ENCODE measurements around the gene BSX. TPM values are rescaled to one million over a fixed set of nuclear protein-coding genes. Genes with fewer than 3 reads are reported as not detected.

The BSX gene
- polyA plus RNA-seq, 1 donor from 2014 or later, result not detected

GRCh38 chr11:122979103-122979814 lies 2.4 kb downstream of the BSX start:
- Mint-ChIP-seq H3K27ac (peak overlapping the region; percentile 63 to 85 (median 67)), H3K9me3 (peaks cover 0 to 7% (median 2%) of the 10 kb centered on the region in 3 donors), H3K4me3 (peak overlapping the region in 3 of 4 donors; percentile 50 to 63 (median 57)), H3K27me3 (peaks cover 86% of the 10 kb centered on the region), H3K36me3 (peaks cover 2% of the 10 kb centered on the region), H3K4me1 (peaks cover 11 to 14% (median 12%) of the 10 kb centered on the region in 3 donors)

- peaks cover 0 to 7% (median 2%) of the 10 kb centered on the region in 3 donors for H3K9me3 Mint-ChIP-seq
- H3K36me3 Mint-ChIP-seq, result peaks cover 2% of the 10 kb centered on the region
- H3K4me1 Mint-ChIP-seq, result peaks cover 11 to 12% (median 12%) of the 10 kb centered on the region in 3 donors
- H3K27ac Mint-ChIP-seq, result peak overlapping the region; percentile 13 to 85 (median 82)
- peak overlapping the region in 2 of 4 donors; percentile 29 to 52 for H3K4me3 Mint-ChIP-seq
- peaks cover 82% of the 10 kb centered on the region for H3K27me3 Mint-ChIP-seq
Measured at GRCh38 chr11:122978299-122978620, 3.4 kb downstream of the BSX start.

- Mint-ChIP-seq H3K27ac (peak overlapping the region; percentile 13 to 85 (median 82)), H3K36me3 (no peaks in the 10 kb centered on the region), H3K27me3 (peaks cover 78% of the 10 kb centered on the region), H3K9me3 (peaks cover 0 to 7% (median 2%) of the 10 kb centered on the region in 3 donors), H3K4me3 (peak overlapping the region in 2 of 4 donors; percentile 29 to 52), H3K4me1 (peaks cover 6 to 11% (median 7%) of the 10 kb centered on the region in 3 donors)
Measured at GRCh38 chr11:122977470-122978298, 4.0 kb downstream of the BSX start.

GRCh38 chr11:122976734-122977469 lies 4.7 kb downstream of the BSX start:
- Mint-ChIP-seq H3K36me3 (no peaks in the 10 kb centered on the region), H3K4me3 (peak overlapping the region; percentile 47 to 79 (median 70)), H3K4me1 (peaks cover 5 to 11% (median 7%) of the 10 kb centered on the region in 3 donors), H3K27me3 (peaks cover 75% of the 10 kb centered on the region), H3K27ac (peak overlapping the region; percentile 25 to 89 (median 80)), H3K9me3 (peaks cover 0 to 7% (median 0%) of the 10 kb centered on the region in 3 donors)

DNA sequence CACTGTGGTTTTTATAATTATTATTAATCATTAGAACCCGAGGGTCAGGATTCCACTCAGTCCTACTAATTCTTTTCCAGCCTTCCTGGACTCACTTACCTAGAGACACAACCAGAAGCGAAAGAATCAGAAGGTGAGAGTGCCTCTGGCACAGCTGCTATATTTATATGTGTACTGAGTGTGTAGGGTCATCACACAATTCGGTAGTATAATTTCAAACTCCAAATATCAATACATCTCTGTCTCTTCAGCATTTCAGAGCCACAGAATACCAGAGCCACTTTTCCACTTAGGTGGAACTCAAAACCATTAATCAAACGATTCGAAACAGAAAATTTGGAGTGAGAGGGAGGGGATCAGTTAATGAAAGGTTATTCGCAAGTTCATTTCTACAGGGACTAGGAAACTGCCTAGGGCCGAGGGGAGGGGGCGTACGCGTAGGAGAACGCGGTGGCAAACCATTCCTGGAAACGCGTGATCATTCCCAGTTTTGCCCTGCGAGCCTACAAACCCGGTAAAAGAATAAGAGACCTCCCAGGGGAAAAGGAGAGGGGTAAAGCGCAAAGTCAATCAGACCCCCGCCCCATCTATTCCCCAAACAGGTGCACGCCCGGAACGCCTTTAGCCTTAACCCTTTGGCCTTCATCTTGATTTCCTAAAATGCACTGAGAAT lies 5.4 kb downstream of the BSX start:
- H3K9me3 Mint-ChIP-seq, result peaks cover 0 to 7% (median 0%) of the 10 kb centered on the region in 3 donors

DNA sequence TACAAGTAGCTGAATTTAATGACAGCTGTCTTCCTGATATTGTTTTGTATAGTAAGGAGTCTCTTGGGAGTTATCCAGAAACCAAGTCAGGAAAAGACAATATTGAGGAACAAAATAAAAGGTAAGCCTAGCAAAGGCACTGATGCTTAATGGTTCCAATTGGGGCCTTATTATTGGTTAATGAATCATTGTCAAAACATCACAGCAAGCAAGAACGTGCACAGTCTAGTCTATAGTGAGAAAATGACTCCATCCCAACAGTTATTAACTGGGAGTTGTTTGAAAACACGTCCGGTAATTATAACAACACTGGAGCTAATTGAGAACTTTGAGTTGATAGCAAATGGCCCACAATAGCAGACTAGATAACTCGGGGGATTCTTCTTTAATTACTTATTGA lies 17.7 kb downstream of the BSX start:
- Mint-ChIP-seq H3K27me3 (peaks cover 16% of the 10 kb centered on the region), H3K27ac (no peak overlapping the region), H3K4me3 (no peak overlapping the region), H3K9me3 (peaks cover 3 to 4% (median 3%) of the 10 kb centered on the region in 3 donors), H3K36me3 (peaks cover 3% of the 10 kb centered on the region), H3K4me1 (peaks cover 0 to 1% (median 0%) of the 10 kb centered on the region in 3 donors)

More for the DNA sequence above, 5.4 kb downstream of the BSX start:
- Mint-ChIP-seq H3K27ac (peak overlapping the region in 2 of 3 donors; percentile 25 to 89), H3K4me1 (peaks cover 5 to 11% (median 7%) of the 10 kb centered on the region in 3 donors), H3K27me3 (peaks cover 68% of the 10 kb centered on the region), H3K36me3 (no peaks in the 10 kb centered on the region), H3K4me3 (peak overlapping the region in 3 of 4 donors; percentile 35 to 72 (median 37))

DNA sequence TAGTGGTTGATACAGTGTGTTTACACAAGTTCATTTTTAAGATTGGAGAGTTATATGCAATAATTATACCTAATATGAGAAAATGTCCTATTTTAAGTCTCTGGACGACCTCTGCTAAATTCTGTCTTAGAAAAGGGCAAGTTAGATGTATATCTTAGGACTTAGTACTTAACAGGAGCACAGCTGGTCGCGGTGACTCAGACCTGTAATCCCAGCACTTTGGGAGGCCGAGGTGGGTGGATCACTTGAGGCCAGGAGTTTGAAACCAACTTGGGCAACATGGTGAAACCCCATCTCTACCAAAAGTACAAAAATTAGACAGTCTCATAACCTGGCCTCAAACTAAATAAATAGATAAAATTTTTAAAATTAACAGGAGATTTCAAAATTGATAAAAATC lies 27.2 kb downstream of the BSX start:
- Mint-ChIP-seq H3K4me3 (no peak overlapping the region), H3K27ac (no peak overlapping the region), H3K9me3 (no peaks in the 10 kb centered on the region), H3K4me1 (no peaks in the 10 kb centered on the region), H3K27me3 (peaks cover 2% of the 10 kb centered on the region), H3K36me3 (peaks cover 13% of the 10 kb centered on the region)

GRCh38 chr11:122951211-122951610 lies 30.4 kb downstream of the BSX start:
- no peak overlapping the region for H3K27ac Mint-ChIP-seq
- H3K36me3 Mint-ChIP-seq, result peaks cover 12% of the 10 kb centered on the region
- H3K9me3 Mint-ChIP-seq, result no peaks in the 10 kb centered on the region
- H3K27me3 Mint-ChIP-seq, result peaks cover 2% of the 10 kb centered on the region
- no peak overlapping the region for H3K4me3 Mint-ChIP-seq
- H3K4me1 Mint-ChIP-seq, result peaks cover 0 to 1% (median 0%) of the 10 kb centered on the region in 3 donors

DNA sequence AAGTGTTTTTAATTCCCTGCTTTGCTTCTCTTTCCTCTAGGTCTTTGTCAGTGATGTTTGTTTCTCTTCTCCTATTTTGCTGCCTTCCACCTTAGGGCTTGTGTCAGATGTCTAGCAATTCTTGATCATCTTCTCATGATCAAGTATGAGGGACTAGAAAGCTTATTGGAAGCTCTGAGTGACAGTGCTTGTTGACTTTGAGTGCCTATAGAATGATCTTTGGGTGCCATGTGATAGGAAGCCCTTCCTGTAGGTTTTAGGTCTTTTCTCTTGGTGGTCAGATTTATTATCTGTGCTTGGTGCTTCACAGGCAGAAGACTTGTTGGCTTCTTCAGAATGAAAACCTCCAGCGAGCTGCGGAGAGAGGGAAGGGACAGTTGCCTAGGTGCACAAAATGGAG lies 43.1 kb downstream of the BSX start:
- Mint-ChIP-seq H3K4me1 (no peaks in the 10 kb centered on the region), H3K27me3 (no peaks in the 10 kb centered on the region), H3K36me3 (peaks cover 5% of the 10 kb centered on the region), H3K4me3 (no peak overlapping the region), H3K9me3 (peaks cover 0 to 3% (median 2%) of the 10 kb centered on the region in 3 donors), H3K27ac (no peak overlapping the region)

DNA sequence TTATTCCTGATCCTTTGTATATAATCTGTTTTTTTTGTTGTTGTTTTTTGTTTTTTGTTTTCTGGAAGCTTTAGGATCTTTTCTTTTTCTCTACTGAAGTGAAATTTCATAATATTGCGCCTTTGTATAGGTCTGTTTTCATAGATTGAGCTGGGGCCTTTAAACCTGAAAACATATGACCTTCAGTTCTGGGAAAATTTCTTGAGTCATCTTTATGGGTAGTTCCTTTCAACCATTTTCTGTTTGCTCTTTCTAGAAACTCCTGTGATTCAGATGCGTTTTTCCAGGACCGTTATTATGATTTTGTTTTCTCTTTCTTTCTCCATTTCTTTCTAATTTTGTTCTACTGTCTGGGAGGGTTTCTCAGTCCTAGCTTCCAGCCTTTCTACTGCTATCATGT lies 43.7 kb downstream of the BSX start:
- Mint-ChIP-seq H3K36me3 (peaks cover 5% of the 10 kb centered on the region), H3K4me1 (no peaks in the 10 kb centered on the region), H3K27ac (no peak overlapping the region), H3K4me3 (no peak overlapping the region), H3K27me3 (no peaks in the 10 kb centered on the region), H3K9me3 (peaks cover 0 to 3% (median 2%) of the 10 kb centered on the region in 3 donors)

DNA sequence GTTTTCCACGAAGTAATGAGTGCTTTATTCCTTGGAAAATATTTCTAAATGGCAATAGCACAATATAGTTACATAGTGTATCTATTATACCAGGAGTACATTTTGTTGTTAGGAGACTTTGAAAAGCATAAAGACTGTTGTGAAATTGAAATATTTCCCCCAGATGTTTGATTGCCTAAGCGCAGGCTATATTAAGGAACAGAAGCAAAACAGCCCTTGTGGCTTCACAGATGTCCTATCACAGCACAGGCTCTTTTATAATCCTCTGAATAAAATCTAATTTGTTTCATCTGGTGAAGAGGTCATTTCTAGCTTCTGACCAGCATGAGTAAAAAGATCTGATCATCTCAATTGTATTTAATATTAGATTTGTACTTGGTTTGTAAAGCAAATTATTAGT lies 48.2 kb downstream of the BSX start:
- Mint-ChIP-seq H3K27ac (no peak overlapping the region), H3K4me3 (no peak overlapping the region), H3K4me1 (no peaks in the 10 kb centered on the region), H3K27me3 (peaks cover 1% of the 10 kb centered on the region), H3K36me3 (peaks cover 13% of the 10 kb centered on the region), H3K9me3 (peaks cover 0 to 3% (median 2%) of the 10 kb centered on the region in 3 donors)

DNA sequence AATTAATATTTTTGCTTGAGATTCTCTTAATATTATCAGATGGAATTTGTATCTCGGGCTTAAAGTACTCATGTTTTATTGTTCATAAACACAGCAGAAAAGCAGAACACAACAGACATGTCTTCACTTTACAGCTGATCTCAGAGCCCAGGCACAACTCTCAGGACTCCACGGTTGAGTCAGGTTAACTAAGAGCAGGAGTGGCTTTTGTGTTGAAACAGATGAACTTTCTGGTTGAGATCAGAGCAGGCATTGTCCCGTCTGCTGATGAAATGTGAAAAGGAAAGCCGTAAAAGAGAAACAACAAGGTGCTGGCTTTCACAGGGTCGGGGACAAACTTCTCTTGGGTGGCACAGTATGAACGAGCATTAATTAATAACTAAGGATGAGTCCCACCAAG lies 50.1 kb downstream of the BSX start:
- no peak overlapping the region for H3K27ac Mint-ChIP-seq
- H3K36me3 Mint-ChIP-seq, result peaks cover 13% of the 10 kb centered on the region
- H3K9me3 Mint-ChIP-seq, result peaks cover 0 to 3% (median 2%) of the 10 kb centered on the region in 3 donors
- peaks cover 1% of the 10 kb centered on the region for H3K27me3 Mint-ChIP-seq
- H3K4me1 Mint-ChIP-seq, result no peaks in the 10 kb centered on the region
- no peak overlapping the region for H3K4me3 Mint-ChIP-seq
